RWPE1 (cell line): ENCODE results near the gene GPBP1L1.

ENCODE experiments used
- CTCF ChIA-PET: fragments of 350-600 bp; sonication (Branson Sonifier 250); formaldehyde crosslinking; extraction: SDS; loops from one replicate; lab custom pipeline; 2021; lab: Yijun Ruan, JAX
- POLR2A ChIA-PET: fragments of 400-600 bp; formaldehyde crosslinking; extraction: SDS; loops from one replicate; lab custom pipeline; 2020; ENCODE audit warnings: antibody characterized with exemption; ENCODE audit not compliant: low non-redundant PET; lab: Yijun Ruan, JAX
- DNase-seq: peaks from one replicate; pipeline ENCODE4 v3.0.0; 2012; ENCODE audit warnings: low spot score
- H3K27ac ChIP-seq: fragments of 450-650 bp; 2 replicates; pipeline ENCODE4 v1.5.1; 2017
- CTCF ChIP-seq: fragments of 450-650 bp; conservative IDR thresholded peaks from 2 replicates; pipeline ENCODE4 v1.5.1; 2017; ENCODE audit warnings: low read depth, mild to moderate bottlenecking

The GPBP1L1 gene

GRCh38 chr1:45687754-45688740 is 1.7 kb upstream of the GPBP1L1 start, which contains the start of gene TMEM69:
Gene TMEM69, plus strand, starts transcription at chr1:45688181. Its CDS starts 2,888 bp downstream, at chr1:45691069.
- CTCF ChIA-PET = interaction anchor here (0.7 to 1.7 kb wide), 2 partner anchors 17 to 515 kb away, joined by 3 to 4 read pairs; partner anchors contain the start of gene LURAP1
- TF ChIP-seq CTCF = no peak
- POLR2A ChIA-PET = no interaction called here
- DNase-seq = peak; percentile 88
- peak within 1 kb of the TSS; percentile 92 for H3K27ac ChIP-seq

- ChIA-PET POLR2A (no interaction called here), CTCF (interaction anchor here (1.0 to 1.7 kb wide), 2 partner anchors 16 to 536 kb away, joined by 3 to 4 read pairs; no protein-coding TSS in a partner anchor)
- peak; percentile 97 for DNase-seq
- no peak for TF ChIP-seq CTCF
- H3K27ac ChIP-seq = peak overlapping the region; percentile 92
Observed at GRCh38 chr1:45687014-45687753, 851 bp upstream of the GPBP1L1 start.

GRCh38 chr1:45686015-45686287 is 382 bp downstream of the GPBP1L1 start:
- no peak for TF ChIP-seq CTCF
- CTCF ChIA-PET = interaction anchor here (0.6 to 1.7 kb wide), 4 partner anchors 14 to 538 kb away, joined by 3 to 4 read pairs (median 4); no protein-coding TSS in a partner anchor
- POLR2A ChIA-PET = interaction anchor here (0.5 to 0.9 kb wide), 3 partner anchors 12 to 293 kb away, joined by 3 to 4 read pairs (median 4); no protein-coding TSS in a partner anchor
- H3K27ac ChIP-seq = peak overlapping the region; percentile 92
- DNase-seq = peak; percentile 45

- DNase-seq = no peak
- POLR2A ChIA-PET = interaction anchor here (0.9 kb wide), 1 partner anchor 12 kb away, joined by 4 read pairs; no protein-coding TSS in a partner anchor
- no peak for TF ChIP-seq CTCF
- H3K27ac ChIP-seq = peak overlapping the region; percentile 92
- CTCF ChIA-PET = interaction anchor here (0.6 to 0.7 kb wide), 2 partner anchors 129 to 319 kb away, joined by 4 read pairs; no protein-coding TSS in a partner anchor
Observed at GRCh38 chr1:45685308-45686014, 872 bp downstream of the GPBP1L1 start.

- POLR2A ChIA-PET = no interaction called here
- TF ChIP-seq CTCF = no peak
- DNase-seq = no peak
Observed at GRCh38 chr1:45684402-45684801, 1.9 kb downstream of the GPBP1L1 start.

More at GRCh38 chr1:45684402-45684801, 1.9 kb downstream of the GPBP1L1 start:
- no peak overlapping the region for H3K27ac ChIP-seq
- CTCF ChIA-PET = interaction anchor here (0.5 kb wide), 1 partner anchor 11 kb away, joined by 3 read pairs; no protein-coding TSS in a partner anchor
